Osteocyte (in vitro differentiated cells): ENCODE results near the gene MAML2. TPM values are rescaled to one million over a fixed set of nuclear protein-coding genes. Genes with fewer than 3 reads are reported as not detected.

ENCODE experiments used
- DNase-seq: peaks from one replicate; pipeline ENCODE4 v3.0.0; 2021; ENCODE audit warnings: mixed read lengths; ENCODE audit not compliant: unreplicated experiment; ENCODE audit errors: extremely low spot score
- H3K27ac Mint-ChIP-seq: one replicate; pipeline ENCODE4 v1.8.0; 2021; ENCODE audit warnings: mild to moderate bottlenecking, mixed read lengths; ENCODE audit not compliant: unreplicated experiment
- H3K27me3 Mint-ChIP-seq: one replicate; pipeline ENCODE4 v1.8.0; 2021; ENCODE audit warnings: mixed read lengths; ENCODE audit not compliant: unreplicated experiment
- H3K36me3 Mint-ChIP-seq: one replicate; pipeline ENCODE4 v1.8.0; 2021; ENCODE audit warnings: mixed read lengths; ENCODE audit not compliant: unreplicated experiment
- H3K4me1 Mint-ChIP-seq: one replicate; pipeline ENCODE4 v1.8.0; 2021; ENCODE audit warnings: mixed read lengths; ENCODE audit not compliant: unreplicated experiment
- H3K4me3 Mint-ChIP-seq: one replicate; pipeline ENCODE4 v1.8.0; 2021; ENCODE audit warnings: mild to moderate bottlenecking, moderate library complexity, mixed read lengths; ENCODE audit not compliant: unreplicated experiment
- H3K9me3 Mint-ChIP-seq: one replicate; pipeline ENCODE4 v1.8.0; 2021; ENCODE audit warnings: mixed read lengths; ENCODE audit not compliant: unreplicated experiment
- CTCF ChIP-seq: fragments of 200-600 bp; sonication (generic); IDR thresholded peaks from 2 replicates; pipeline ENCODE4 v1.5.0; 2021; ENCODE audit warnings: antibody characterized with exemption, mild to moderate bottlenecking, moderate library complexity
- total RNA-seq: library from RNA; stranded (reverse); gene quantifications from 2 replicates; pipeline ENCODE4 v1.2.1, GENCODE V29; 2021

Gene MAML2
- total RNA-seq, 1 donor from 2014 or later = 29.3 TPM

DNA sequence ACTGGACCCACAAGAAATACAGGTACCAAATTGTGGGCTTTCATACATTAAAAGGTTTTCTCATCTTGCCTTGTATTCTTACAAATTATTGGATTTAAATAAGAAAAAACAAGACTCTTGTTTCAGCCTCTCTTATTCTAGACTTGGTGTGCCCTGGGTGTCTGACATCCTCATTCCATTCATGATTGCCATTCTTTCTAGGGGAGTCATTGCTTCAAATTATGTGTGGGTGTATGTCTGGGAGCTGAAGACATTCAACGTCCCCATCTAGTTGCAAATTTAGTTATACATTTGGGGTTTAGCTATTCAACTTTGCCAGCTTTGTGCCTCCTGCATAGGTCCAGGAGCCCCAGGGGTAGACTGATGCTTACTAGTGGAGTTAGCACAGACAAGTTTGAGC, 18.1 kb downstream of the MAML2 start:
- Mint-ChIP-seq H3K4me1 (peaks cover 92% of the 10 kb centered on the region), H3K9me3 (no peaks in the 10 kb centered on the region), H3K27ac (peak overlapping the region; percentile 93), H3K4me3 (peak overlapping the region; percentile 30), H3K27me3 (no peaks in the 10 kb centered on the region), H3K36me3 (peaks cover 3% of the 10 kb centered on the region)
- no peak for TF ChIP-seq CTCF
- DNase-seq = no peak

DNA sequence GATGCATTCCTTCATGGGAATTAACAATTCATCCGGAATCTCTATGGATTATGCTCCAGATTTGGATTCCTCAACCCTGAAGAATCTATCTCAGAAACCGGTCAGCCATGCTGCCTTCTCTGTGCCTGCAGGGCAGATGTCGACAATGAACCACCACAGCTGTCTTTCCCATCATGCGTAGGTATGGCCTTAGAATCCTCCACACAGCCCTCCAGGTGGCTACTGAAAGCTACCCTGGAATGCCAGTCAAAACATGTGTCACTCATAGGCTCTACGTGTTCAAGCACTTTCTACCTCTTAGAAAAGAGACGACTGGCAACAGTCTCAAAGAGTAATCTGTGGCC, 19.4 kb downstream of the MAML2 start:
- peaks cover 3% of the 10 kb centered on the region for H3K36me3 Mint-ChIP-seq

DNA sequence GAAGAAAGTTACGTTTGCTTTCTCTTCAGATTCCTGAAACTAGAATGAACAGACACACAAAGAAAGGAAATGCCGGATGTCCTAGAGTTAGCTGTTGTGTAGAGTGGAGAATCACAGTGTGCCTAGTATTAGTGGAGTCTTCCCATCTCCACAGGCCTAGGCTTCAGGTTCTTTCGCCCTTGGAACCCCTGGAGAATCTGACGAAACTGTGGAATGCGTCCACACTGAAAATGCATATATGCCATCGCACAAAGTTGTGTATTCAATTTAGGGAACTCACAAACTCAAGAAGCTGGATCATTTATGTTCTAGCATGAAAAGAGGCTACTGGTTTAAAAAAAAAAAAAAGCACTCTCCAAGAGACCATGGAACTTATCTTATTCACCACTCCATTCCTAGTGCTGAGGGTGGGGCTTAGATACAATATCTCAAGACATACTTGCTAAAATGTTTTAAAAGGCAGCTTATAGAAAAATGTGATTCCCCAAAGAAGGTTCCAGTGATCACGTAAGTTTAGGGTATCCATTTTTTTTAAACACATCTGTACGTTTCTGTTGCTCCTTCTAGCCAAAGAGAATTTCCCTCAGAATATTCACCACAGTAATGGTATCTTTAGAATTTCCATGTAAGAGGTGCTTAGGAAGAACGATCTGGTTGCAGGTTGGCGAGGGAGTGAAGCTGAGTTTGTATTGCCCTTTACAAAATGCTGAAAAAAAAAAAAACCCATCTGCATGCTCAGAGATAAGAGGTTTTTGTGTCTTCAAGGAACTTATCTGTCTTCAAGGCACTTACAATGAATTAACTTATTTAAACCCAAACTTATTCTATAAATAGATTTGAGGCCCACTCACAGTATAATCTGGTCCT, 20.0 kb downstream of the MAML2 start:
- Mint-ChIP-seq H3K9me3 (peaks cover 6% of the 10 kb centered on the region), H3K4me3 (no peak overlapping the region), H3K27me3 (no peaks in the 10 kb centered on the region), H3K4me1 (peaks cover 90% of the 10 kb centered on the region), H3K36me3 (peaks cover 3% of the 10 kb centered on the region), H3K27ac (peak overlapping the region; percentile 93)
- TF ChIP-seq CTCF = no peak
- DNase-seq = no peak

More for the DNA sequence above, 19.4 kb downstream of the MAML2 start:
- no peaks in the 10 kb centered on the region for H3K27me3 Mint-ChIP-seq
- peaks cover 6% of the 10 kb centered on the region for H3K9me3 Mint-ChIP-seq
- TF ChIP-seq CTCF = no peak
- no peak overlapping the region for H3K4me3 Mint-ChIP-seq
- no peak for DNase-seq
- H3K27ac Mint-ChIP-seq = peak overlapping the region; percentile 93
- H3K4me1 Mint-ChIP-seq = peaks cover 91% of the 10 kb centered on the region

DNA sequence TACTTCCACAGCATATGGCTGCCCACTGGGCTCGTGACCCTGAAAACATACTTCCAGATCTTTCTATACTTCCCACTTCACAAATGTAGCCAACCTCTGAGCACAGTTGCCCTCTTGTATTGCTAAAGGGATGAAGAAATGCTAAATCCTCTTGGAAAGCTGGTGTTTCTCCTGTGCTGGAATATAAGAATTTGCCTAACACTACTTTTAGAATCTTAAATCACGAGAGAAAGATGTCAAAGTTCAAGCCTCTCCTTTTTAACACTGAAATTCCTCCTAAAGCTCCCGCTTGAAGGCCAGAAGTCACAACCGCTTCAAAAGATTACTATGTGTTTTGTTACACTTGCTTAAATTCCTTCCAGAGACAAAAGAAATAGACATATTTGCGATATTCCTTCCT, 21.9 kb downstream of the MAML2 start:
- no peak for TF ChIP-seq CTCF
- Mint-ChIP-seq H3K9me3 (peaks cover 6% of the 10 kb centered on the region), H3K4me3 (no peak overlapping the region), H3K36me3 (peaks cover 7% of the 10 kb centered on the region), H3K27me3 (no peaks in the 10 kb centered on the region), H3K27ac (peak overlapping the region; percentile 75), H3K4me1 (peaks cover 95% of the 10 kb centered on the region)
- no peak for DNase-seq

DNA sequence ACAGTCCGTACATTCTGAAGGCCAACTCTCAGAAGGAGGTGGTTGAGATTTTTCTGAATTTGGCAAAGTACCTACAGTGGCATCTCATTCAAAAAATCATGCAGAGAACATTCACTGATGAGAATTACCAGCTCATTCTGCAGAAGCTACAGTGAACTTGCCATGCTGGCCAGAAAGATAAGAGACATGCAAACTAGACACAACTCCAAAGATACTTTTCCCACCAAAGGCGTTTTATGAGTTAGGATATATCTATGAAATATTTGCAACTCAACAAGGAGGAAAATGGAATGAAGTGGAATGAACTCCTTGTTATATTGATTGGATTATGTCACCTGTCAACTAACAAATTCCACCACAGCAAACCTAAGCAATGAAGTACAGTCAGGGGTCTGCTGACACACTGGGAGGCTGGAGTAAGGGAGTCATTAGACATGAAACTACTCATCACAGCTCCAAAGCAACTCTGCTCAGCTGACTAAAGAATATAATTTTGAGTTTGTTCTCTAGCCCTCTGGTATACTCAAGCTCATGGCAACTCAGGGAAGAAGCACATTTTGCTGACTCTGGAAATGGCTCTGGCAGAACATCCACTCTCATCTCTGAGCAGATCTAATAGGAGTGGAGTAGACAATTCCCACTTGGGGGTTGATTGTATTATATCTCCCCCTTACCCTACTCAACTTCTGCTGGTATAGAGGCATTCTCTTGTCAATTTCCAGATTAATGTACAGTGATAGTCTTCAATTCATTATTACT, 22.9 kb downstream of the MAML2 start:
- Mint-ChIP-seq H3K27ac (peak overlapping the region; percentile 75), H3K36me3 (peaks cover 10% of the 10 kb centered on the region), H3K9me3 (peaks cover 6% of the 10 kb centered on the region), H3K4me3 (no peak overlapping the region), H3K4me1 (peaks cover 92% of the 10 kb centered on the region), H3K27me3 (no peaks in the 10 kb centered on the region)
- DNase-seq = no peak
- no peak for TF ChIP-seq CTCF
